ENCODE data around the gene ACOX3. TPM values are rescaled to one million over a fixed set of nuclear protein-coding genes. Genes with fewer than 3 reads are reported as not detected.

The ACOX3 gene
- polyA plus RNA-seq, 3 donors, result 3.8 to 16.8 (median 13.3) TPM

GRCh38 chr4:8344377-8344776 lies 96.1 kb downstream of the ACOX3 start:
- no peak for DNase-seq
- 92% methylated on average over 10 of the region's 14 CpGs for WGBS (ENCODE audit: insufficient coverage)
- H3K27ac Mint-ChIP-seq, result no peak overlapping the region
- H4K20me1 ChIP-seq (ENCODE audit: insufficient read depth, low read length), result no peaks in the 10 kb centered on the region
- no peaks in the 10 kb centered on the region for H3K27me3 ChIP-seq (ENCODE audit: control insufficient read depth in 2 of 2, insufficient read depth in 2 of 2, low read length in 2 of 2)
- no peaks in the 10 kb centered on the region for H3K79me2 ChIP-seq (ENCODE audit: insufficient read depth, low read length)
- no peak for TF ChIP-seq CTCF (IDR thresholded peaks at IDR 0.05)
- intact Hi-C loops (cut with micrococcal nuclease), result no loop called here
- H3K4me3 ChIP-seq (replicated peaks in 1 of 3; ENCODE audit: low read depth in 2 of 3, low read length in 3 of 3), result no peak overlapping the region
- H3K4me3 Mint-ChIP-seq, result no peak overlapping the region
- H3K27me3 Mint-ChIP-seq (ENCODE audit: low read depth in 3 of 3), result peaks cover 2 to 3% (median 2%) of the 10 kb centered on the region in 3 donors
- H3K36me3 ChIP-seq (replicated peaks in 1 of 2; ENCODE audit: control insufficient read depth in 1 of 2, insufficient read depth in 2 of 2, low read length in 2 of 2), result no peaks in the 10 kb centered on the region
- H3K4me1 ChIP-seq (ENCODE audit: control insufficient read depth in 1 of 2, insufficient read depth in 2 of 2, low read length in 2 of 2), result peaks cover 4 to 6% of the 10 kb centered on the region in 2 donors
- H3K9me3 Mint-ChIP-seq, result no peaks in the 10 kb centered on the region
- no peak overlapping the region for H2AFZ ChIP-seq (ENCODE audit: insufficient read depth, low read depth, low read length, poor library complexity, severe bottlenecking)
- H3K9ac ChIP-seq (ENCODE audit: insufficient read depth, low read length, poor library complexity, severe bottlenecking), result no peak overlapping the region
- no peak overlapping the region for H3K4me2 ChIP-seq (replicated peaks; ENCODE audit: extremely low read depth, low read length, poor library complexity, severe bottlenecking)
- peaks cover 6% of the 10 kb centered on the region for H3K4me1 Mint-ChIP-seq
- no peaks in the 10 kb centered on the region for H3K9me3 ChIP-seq (replicated peaks in 1 of 2; ENCODE audit: control insufficient read depth in 1 of 2, insufficient read depth in 1 of 2, low read length in 2 of 2)
- H3K36me3 Mint-ChIP-seq, result no peaks in the 10 kb centered on the region
- H3K27ac ChIP-seq (ENCODE audit: low read depth in 1 of 2, low read length in 2 of 2), result no peak overlapping the region

GRCh38 chr4:8343967-8344331 lies 96.6 kb downstream of the ACOX3 start:
- no peaks in the 10 kb centered on the region for H3K27me3 ChIP-seq (ENCODE audit: control insufficient read depth in 2 of 2, insufficient read depth in 2 of 2, low read length in 2 of 2)
- intact Hi-C loops (cut with micrococcal nuclease), result no loop called here
- no peaks in the 10 kb centered on the region for H3K9me3 Mint-ChIP-seq
- no peaks in the 10 kb centered on the region for H4K20me1 ChIP-seq (ENCODE audit: insufficient read depth, low read length)
- no peak overlapping the region for H3K4me2 ChIP-seq (replicated peaks; ENCODE audit: extremely low read depth, low read length, poor library complexity, severe bottlenecking)
- no peak overlapping the region for H3K27ac ChIP-seq (ENCODE audit: low read depth in 1 of 2, low read length in 2 of 2)
- H3K27ac Mint-ChIP-seq, result no peak overlapping the region
- H3K4me3 ChIP-seq (replicated peaks in 1 of 3; ENCODE audit: low read depth in 2 of 3, low read length in 3 of 3), result no peak overlapping the region
- peaks cover 9% of the 10 kb centered on the region for H3K4me1 Mint-ChIP-seq
- no peak overlapping the region for H3K9ac ChIP-seq (ENCODE audit: insufficient read depth, low read length, poor library complexity, severe bottlenecking)
- WGBS (ENCODE audit: insufficient coverage), result 100% methylated on average over 5 of the region's 11 CpGs
- H3K4me1 ChIP-seq (ENCODE audit: control insufficient read depth in 1 of 2, insufficient read depth in 2 of 2, low read length in 2 of 2), result peaks cover 4 to 6% of the 10 kb centered on the region in 2 donors
- peaks cover 0 to 3% (median 2%) of the 10 kb centered on the region in 3 donors for H3K27me3 Mint-ChIP-seq (ENCODE audit: low read depth in 3 of 3)
- no peak overlapping the region for H2AFZ ChIP-seq (ENCODE audit: insufficient read depth, low read depth, low read length, poor library complexity, severe bottlenecking)
- no peaks in the 10 kb centered on the region for H3K36me3 ChIP-seq (replicated peaks in 1 of 2; ENCODE audit: control insufficient read depth in 1 of 2, insufficient read depth in 2 of 2, low read length in 2 of 2)
- H3K4me3 Mint-ChIP-seq, result no peak overlapping the region
- TF ChIP-seq CTCF (IDR thresholded peaks at IDR 0.05), result no peak
- H3K36me3 Mint-ChIP-seq, result no peaks in the 10 kb centered on the region
- DNase-seq, result no peak
- no peaks in the 10 kb centered on the region for H3K79me2 ChIP-seq (ENCODE audit: insufficient read depth, low read length)
- no peaks in the 10 kb centered on the region for H3K9me3 ChIP-seq (replicated peaks in 1 of 2; ENCODE audit: control insufficient read depth in 1 of 2, insufficient read depth in 1 of 2, low read length in 2 of 2)
